ENCODE measurements around the gene GMCL2. TPM values are rescaled to one million over a fixed set of nuclear protein-coding genes. Genes with fewer than 3 reads are reported as not detected.

The GMCL2 gene
- total RNA-seq, 1 experiment from 2014 or later: not detected

DNA sequence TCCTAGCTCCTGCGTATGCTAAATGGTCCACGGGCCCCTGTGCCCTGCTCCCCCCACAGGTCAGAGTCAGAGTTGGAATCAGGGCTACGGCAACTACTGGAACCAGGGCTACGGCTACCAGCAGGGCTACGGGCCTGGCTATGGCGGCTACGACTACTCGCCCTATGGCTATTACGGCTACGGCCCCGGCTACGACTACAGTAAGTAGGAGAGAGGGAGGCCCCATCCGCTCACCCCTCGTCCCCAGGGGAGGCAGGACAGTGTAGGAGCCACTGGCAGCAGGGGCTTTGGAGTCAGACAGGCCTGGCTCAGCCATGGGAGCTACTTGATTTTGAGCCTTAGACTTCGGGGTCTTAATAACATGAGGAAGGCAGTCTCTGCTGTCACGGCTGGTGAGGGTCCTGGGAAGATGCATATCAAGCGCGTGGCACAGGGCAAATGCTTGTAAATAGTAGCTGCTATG lies 22.9 kb upstream of the GMCL2 start:
- in situ Hi-C loops (cut with HindIII; ENCODE audit: low pct_unique_long_range_greater_than_20kb, low sequenced_read_pairs): no loop called here
- no peak for DNase-seq (ENCODE audit: low read depth, low spot score)

GRCh38 chr5:178209334-178210072 lies 22.3 kb upstream of the GMCL2 start:
- in situ Hi-C loops (cut with HindIII; ENCODE audit: low pct_unique_long_range_greater_than_20kb, low sequenced_read_pairs): no loop called here
- no peak for DNase-seq (ENCODE audit: low read depth, low spot score)

- DNase-seq (ENCODE audit: low read depth, low spot score): no peak
- in situ Hi-C loops (cut with HindIII; ENCODE audit: low pct_unique_long_range_greater_than_20kb, low sequenced_read_pairs): no loop called here
Observed at GRCh38 chr5:178208540-178209227, 21.5 kb upstream of the GMCL2 start.

DNA sequence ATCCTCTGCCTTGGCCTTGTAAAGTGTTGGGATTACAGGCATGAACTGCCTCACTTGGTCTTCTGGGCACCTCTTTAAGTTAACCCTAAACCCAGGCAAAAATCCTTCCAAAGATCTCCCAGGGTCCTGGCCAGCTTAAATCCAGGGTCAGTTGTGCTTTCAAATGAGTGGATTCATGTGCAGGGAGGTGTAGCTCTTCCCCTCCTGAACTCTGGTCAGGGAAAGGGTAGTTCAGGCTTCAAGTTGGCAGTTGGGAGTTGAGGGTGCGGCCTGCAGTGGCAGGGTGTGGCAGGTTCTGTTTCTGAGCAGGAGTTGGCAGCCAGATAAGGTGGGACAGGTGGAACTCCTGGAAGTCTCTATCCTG lies 20.7 kb upstream of the GMCL2 start:
- in situ Hi-C loops (cut with HindIII; ENCODE audit: low pct_unique_long_range_greater_than_20kb, low sequenced_read_pairs): no loop called here
- no peak for DNase-seq (ENCODE audit: low read depth, low spot score)

GRCh38 chr5:178207183-178207916 lies 20.2 kb upstream of the GMCL2 start:
- DNase-seq (ENCODE audit: low read depth, low spot score): peak; percentile 61
- in situ Hi-C loops (cut with HindIII; ENCODE audit: low pct_unique_long_range_greater_than_20kb, low sequenced_read_pairs): no loop called here

GRCh38 chr5:178206166-178207101 lies 19.3 kb upstream of the GMCL2 start:
- in situ Hi-C loops (cut with HindIII; ENCODE audit: low pct_unique_long_range_greater_than_20kb, low sequenced_read_pairs): no loop called here

GRCh38 chr5:178205749-178206047 lies 18.5 kb upstream of the GMCL2 start:
- in situ Hi-C loops (cut with HindIII; ENCODE audit: low pct_unique_long_range_greater_than_20kb, low sequenced_read_pairs): no loop called here
- no peak for DNase-seq (ENCODE audit: low read depth, low spot score)

More at GRCh38 chr5:178206166-178207101, 19.3 kb upstream of the GMCL2 start:
- DNase-seq (ENCODE audit: low read depth, low spot score): no peak

- DNase-seq (ENCODE audit: low read depth, low spot score): peak; percentile 66
- in situ Hi-C loops (cut with HindIII; ENCODE audit: low pct_unique_long_range_greater_than_20kb, low sequenced_read_pairs): no loop called here
Observed at GRCh38 chr5:178204935-178205748, 18.0 kb upstream of the GMCL2 start.

- in situ Hi-C loops (cut with HindIII; ENCODE audit: low pct_unique_long_range_greater_than_20kb, low sequenced_read_pairs): no loop called here
- DNase-seq (ENCODE audit: low read depth, low spot score): peak; percentile 93
Observed at GRCh38 chr5:178204182-178204934, 17.2 kb upstream of the GMCL2 start, which contains the start of gene HNRNPAB. HNRNPAB (plus strand) TSS chr5:178204533; CDS start chr5:178204838, 305 bp downstream.

DNA sequence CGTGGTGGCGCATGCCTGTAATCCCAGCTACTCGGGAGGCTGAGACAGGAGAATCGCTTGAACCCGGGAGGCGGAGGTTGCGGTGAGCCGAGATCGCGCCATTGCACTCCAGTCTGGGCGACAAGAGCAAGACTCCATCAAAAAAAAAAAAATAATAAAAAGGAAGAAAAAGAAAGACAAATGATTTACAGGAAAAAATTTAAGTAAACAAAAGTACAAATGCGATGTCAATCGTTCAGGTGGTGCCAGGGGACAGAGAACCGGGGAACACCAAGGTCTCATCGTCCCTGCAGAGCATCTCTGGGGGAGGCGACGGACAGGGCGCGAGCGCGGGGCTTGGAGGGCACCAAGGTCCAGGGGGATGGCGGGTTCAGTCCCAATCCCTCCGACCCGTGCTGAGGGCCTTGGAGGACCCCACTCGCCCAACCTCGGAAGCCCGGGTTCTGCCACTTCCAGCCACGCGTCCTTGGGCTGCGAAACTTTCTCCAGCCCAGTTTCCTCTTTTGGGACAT lies 16.6 kb upstream of the GMCL2 start:
- in situ Hi-C loops (cut with HindIII; ENCODE audit: low pct_unique_long_range_greater_than_20kb, low sequenced_read_pairs): no loop called here

DNA sequence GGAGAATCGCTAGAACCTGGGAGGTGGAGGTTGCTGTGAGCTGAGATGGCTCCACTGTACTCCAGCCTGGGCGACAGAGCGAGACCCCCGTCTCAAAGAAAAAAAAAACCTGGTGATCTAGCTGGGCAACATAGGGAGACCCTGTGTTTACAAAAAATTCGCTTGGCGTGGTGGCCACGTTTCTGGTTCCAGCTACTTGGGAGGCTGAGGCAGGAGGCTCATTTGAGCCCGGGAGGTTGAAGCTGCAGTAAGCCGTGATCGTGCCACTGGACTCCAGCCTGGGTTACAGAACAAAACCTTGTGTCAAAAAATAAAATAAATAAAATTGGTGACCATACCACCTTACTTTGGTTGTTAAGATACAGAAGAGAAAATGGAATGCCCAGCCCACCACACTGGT lies 15.4 kb upstream of the GMCL2 start:
- in situ Hi-C loops (cut with HindIII; ENCODE audit: low pct_unique_long_range_greater_than_20kb, low sequenced_read_pairs): no loop called here
- DNase-seq (ENCODE audit: low read depth, low spot score): no peak

More for the DNA sequence above, 16.6 kb upstream of the GMCL2 start:
- DNase-seq (ENCODE audit: low read depth, low spot score): no peak

- in situ Hi-C loops (cut with HindIII; ENCODE audit: low pct_unique_long_range_greater_than_20kb, low sequenced_read_pairs): no loop called here
- no peak for DNase-seq (ENCODE audit: low read depth, low spot score)
Observed at GRCh38 chr5:178201927-178202235, 14.7 kb upstream of the GMCL2 start.

GRCh38 chr5:178201221-178201926 lies 14.2 kb upstream of the GMCL2 start:
- in situ Hi-C loops (cut with HindIII; ENCODE audit: low pct_unique_long_range_greater_than_20kb, low sequenced_read_pairs): no loop called here
- no peak for DNase-seq (ENCODE audit: low read depth, low spot score)

GRCh38 chr5:178199581-178200434 lies 12.6 kb upstream of the GMCL2 start:
- no peak for DNase-seq (ENCODE audit: low read depth, low spot score)
- in situ Hi-C loops (cut with HindIII; ENCODE audit: low pct_unique_long_range_greater_than_20kb, low sequenced_read_pairs): no loop called here

DNA sequence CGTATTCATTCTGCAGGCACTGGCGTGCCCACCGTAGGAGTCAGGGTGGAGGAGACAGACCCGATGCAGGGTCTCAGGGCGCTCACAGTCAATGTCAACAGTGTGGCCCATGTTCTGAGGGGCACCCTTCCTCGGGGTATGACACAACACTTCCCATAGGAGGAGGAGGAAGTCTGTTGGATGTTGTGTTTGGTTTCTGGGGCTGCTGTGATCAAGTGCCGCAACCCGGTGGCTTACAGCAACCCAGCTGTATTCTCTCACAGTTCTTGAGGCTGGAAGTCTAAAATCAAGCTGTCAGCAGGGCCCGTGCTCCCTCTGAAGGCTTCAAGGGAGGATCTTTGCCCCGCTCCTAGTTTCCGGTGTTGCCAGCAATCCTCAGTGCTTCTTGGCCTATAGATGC lies 11.5 kb upstream of the GMCL2 start:
- in situ Hi-C loops (cut with HindIII; ENCODE audit: low pct_unique_long_range_greater_than_20kb, low sequenced_read_pairs): no loop called here

More for the DNA sequence above, 11.5 kb upstream of the GMCL2 start:
- no peak for DNase-seq (ENCODE audit: low read depth, low spot score)
